Measurements from ENCODE around the gene DNAJB11. TPM values are rescaled to one million over a fixed set of nuclear protein-coding genes. Genes with fewer than 3 reads are reported as not detected.
A peak's percentile ranks its signal among the peaks of the same experiment; 100 is the strongest.

Gene DNAJB11
- total RNA-seq, 1 experiment from 2014 or later: 71.3 TPM

DNA sequence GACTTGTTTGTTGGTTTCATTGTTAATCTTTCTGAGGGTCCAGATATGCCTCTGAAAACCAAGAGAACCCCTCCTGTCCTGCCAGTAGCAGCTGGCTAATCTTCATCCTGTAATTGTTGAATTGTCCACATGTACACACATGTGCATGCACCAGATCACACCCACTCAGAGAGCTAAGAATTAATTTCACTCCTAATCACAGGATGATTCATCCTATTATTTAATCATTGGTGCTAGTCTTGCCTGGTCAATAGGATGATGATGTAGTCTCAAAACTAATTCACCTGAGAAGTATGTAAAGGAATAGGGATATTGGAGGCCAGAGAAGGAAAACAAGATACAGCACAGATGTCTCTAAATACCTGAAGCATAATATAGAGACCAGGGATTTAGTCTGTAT lies 34.6 kb downstream of the DNAJB11 start:
- no peak overlapping the region for H3K4me3 ChIP-seq
- H3F3A ChIP-seq (ENCODE audit: insufficient read depth, low read depth): no peaks in the 10 kb centered on the region; the same call in 1 of the 2 replicates
- peaks cover 9% of the 10 kb centered on the region for H3K4me1 ChIP-seq (replicated peaks; ENCODE audit: insufficient read depth)
- no peaks in the 10 kb centered on the region for H3K9me2 ChIP-seq (ENCODE audit: insufficient read depth)
- TF ChIP-seq, protein P1, sequence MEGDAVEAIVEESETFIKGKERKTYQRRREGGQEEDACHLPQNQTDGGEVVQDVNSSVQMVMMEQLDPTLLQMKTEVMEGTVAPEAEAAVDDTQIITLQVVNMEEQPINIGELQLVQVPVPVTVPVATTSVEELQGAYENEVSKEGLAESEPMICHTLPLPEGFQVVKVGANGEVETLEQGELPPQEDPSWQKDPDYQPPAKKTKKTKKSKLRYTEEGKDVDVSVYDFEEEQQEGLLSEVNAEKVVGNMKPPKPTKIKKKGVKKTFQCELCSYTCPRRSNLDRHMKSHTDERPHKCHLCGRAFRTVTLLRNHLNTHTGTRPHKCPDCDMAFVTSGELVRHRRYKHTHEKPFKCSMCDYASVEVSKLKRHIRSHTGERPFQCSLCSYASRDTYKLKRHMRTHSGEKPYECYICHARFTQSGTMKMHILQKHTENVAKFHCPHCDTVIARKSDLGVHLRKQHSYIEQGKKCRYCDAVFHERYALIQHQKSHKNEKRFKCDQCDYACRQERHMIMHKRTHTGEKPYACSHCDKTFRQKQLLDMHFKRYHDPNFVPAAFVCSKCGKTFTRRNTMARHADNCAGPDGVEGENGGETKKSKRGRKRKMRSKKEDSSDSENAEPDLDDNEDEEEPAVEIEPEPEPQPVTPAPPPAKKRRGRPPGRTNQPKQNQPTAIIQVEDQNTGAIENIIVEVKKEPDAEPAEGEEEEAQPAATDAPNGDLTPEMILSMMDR (conservative IDR thresholded peaks at IDR 0.05): no peak
- no peak for TF ChIP-seq EZH2 (IDR thresholded peaks at IDR 0.05; ENCODE audit: low read depth)
- no TSS peak for BruUV-seq (replicated peaks)
- intact Hi-C loops (cut with micrococcal nuclease; ENCODE audit: unreplicated experiment): no loop called here
- CTCF ChIA-PET: no interaction called here
- H3K36me3 ChIP-seq (ENCODE audit: low read depth): no peaks in the 10 kb centered on the region
- no peak overlapping the region for H2AFZ ChIP-seq
- no peaks in the 10 kb centered on the region for H3K9me3 ChIP-seq (ENCODE audit: insufficient read depth, low read depth)
- no peak for DNase-seq
- H3K27ac ChIP-seq: no peak overlapping the region
- H3K27me3 ChIP-seq (ENCODE audit: insufficient read depth, low read depth): no peaks in the 10 kb centered on the region
- no peaks in the 10 kb centered on the region for H4K20me1 ChIP-seq (ENCODE audit: insufficient read depth)
- H3K4me2 ChIP-seq: no peak overlapping the region
- no peaks in the 10 kb centered on the region for H3K79me2 ChIP-seq (ENCODE audit: low read depth)
- POLR2A ChIA-PET (ENCODE audit: unreplicated experiment): interaction anchor here (0.6 kb wide), 1 partner anchor 14 kb away, joined by 4 read pairs; no protein-coding TSS in a partner anchor

DNA sequence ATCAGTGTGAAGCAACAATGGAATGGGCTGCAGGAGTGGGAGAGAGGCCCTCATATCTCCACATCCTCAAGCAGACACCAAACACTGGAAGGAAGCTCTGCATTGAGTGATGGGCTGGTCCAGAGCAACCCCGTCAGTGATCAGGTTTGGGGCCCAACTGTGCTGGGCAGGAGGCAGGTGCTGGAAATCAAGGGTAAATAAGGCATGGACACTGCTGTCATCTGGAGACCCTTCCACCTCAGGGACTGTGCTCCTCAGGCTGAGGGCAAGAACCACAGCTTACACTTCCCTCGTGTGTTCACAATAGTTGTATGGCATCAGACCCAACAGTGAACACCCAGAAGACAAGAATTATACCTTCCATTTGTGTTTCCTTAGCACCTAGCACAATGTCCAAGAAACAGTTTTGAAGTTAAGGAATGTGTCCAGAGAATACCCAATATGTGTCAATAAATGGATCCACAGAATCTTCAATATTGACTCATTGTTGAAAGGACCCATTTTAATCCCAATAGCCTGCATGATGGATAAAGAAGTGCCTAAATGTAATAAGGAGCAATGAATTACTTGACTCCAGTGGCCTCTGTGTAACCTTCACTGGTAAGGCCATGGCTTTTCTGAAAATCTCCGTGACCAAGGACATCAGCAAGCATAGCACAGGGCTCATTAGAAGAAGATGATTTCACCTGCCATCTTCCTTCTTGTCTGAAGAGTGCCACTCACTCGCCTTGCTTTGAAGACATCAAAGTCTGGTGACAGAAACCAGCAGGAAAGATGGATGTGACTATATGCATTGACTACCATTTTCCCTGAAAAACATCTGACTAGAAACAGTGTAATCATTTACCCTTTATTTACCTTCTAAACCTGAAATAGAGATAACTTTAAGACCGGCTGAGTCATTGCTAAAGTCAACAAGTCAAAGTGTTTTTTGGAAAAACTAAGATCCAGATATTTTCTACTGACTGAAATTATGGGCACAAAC lies 35.3 kb downstream of the DNAJB11 start:
- ChIA-PET CTCF (no interaction called here), POLR2A (ENCODE audit: unreplicated experiment) (interaction anchor here (0.6 kb wide), 1 partner anchor 15 kb away, joined by 4 read pairs; no protein-coding TSS in a partner anchor)
- no peak overlapping the region for H3K27ac ChIP-seq
- H3F3A ChIP-seq (ENCODE audit: insufficient read depth, low read depth): no peaks in the 10 kb centered on the region; the same call in 1 of the 2 replicates
- intact Hi-C loops (cut with micrococcal nuclease; ENCODE audit: unreplicated experiment): no loop called here
- peaks cover 9% of the 10 kb centered on the region for H3K4me1 ChIP-seq (replicated peaks; ENCODE audit: insufficient read depth)
- no peaks in the 10 kb centered on the region for H3K79me2 ChIP-seq (ENCODE audit: low read depth)
- H2AFZ ChIP-seq: no peak overlapping the region
- H3K36me3 ChIP-seq (ENCODE audit: low read depth): no peaks in the 10 kb centered on the region
- no peaks in the 10 kb centered on the region for H3K27me3 ChIP-seq (ENCODE audit: insufficient read depth, low read depth)
- no peak for DNase-seq
- H3K9me3 ChIP-seq (ENCODE audit: insufficient read depth, low read depth): no peaks in the 10 kb centered on the region
- H3K4me2 ChIP-seq: 0 out of 2 replicates have a peak overlapping the region, but pooled peaks have one; percentile 0
- no TSS peak for BruUV-seq (replicated peaks)
- no peak for TF ChIP-seq EZH2 (IDR thresholded peaks at IDR 0.05; ENCODE audit: low read depth)
- TF ChIP-seq, protein P1 (conservative IDR thresholded peaks at IDR 0.05): no peak
- H3K9me2 ChIP-seq (ENCODE audit: insufficient read depth): no peaks in the 10 kb centered on the region
- no peaks in the 10 kb centered on the region for H4K20me1 ChIP-seq (ENCODE audit: insufficient read depth)
- H3K4me3 ChIP-seq: no peak overlapping the region

DNA sequence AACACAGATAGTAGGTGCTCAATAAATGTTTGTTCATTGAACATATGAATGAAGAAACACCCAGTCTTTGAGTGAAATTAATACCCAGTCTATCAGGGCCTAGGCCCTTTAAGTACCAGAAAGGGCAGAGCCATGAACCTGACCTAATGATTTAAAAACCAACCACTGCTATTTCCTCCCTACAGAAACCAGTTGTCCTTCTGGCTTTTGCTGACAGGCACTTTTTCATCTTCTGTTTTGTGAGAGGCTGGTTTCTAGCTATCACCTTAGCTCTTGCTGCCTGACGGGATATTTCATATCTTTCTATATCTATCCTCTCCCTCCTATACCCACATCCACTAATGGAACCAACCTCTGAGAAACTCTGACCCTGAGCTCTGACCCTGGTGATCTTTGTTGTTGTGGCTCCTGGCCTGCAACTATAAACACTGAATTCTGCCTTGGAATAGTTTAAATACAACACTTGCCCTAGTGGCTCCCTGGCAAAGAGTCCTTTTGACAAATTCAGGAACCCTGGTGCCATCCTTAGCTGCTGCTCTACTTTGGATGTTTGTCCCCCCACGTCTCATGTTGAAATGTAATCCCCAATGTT lies 38.2 kb downstream of the DNAJB11 start:
- Histone ChIP-seq H3K79me2 (ENCODE audit: low read depth) (no peaks in the 10 kb centered on the region), H3K27ac (no peak overlapping the region), H3K4me1 (replicated peaks; ENCODE audit: insufficient read depth) (peaks cover 9% of the 10 kb centered on the region), H3K27me3 (ENCODE audit: insufficient read depth, low read depth) (no peaks in the 10 kb centered on the region), H3K4me3 (no peak overlapping the region), H3K36me3 (ENCODE audit: low read depth) (no peaks in the 10 kb centered on the region), H2AFZ (no peak overlapping the region), H3K4me2 (no peak overlapping the region), H3K9me2 (ENCODE audit: insufficient read depth) (no peaks in the 10 kb centered on the region), H3F3A (ENCODE audit: insufficient read depth, low read depth) (no peaks in the 10 kb centered on the region), H4K20me1 (ENCODE audit: insufficient read depth) (no peaks in the 10 kb centered on the region), H3K9me3 (ENCODE audit: insufficient read depth, low read depth) (no peaks in the 10 kb centered on the region)
- intact Hi-C loops (cut with micrococcal nuclease; ENCODE audit: unreplicated experiment): no loop called here
- POLR2A ChIA-PET (ENCODE audit: unreplicated experiment): no interaction called here
- BruUV-seq (replicated peaks): no TSS peak
- no peak for DNase-seq
- TF ChIP-seq EZH2 (IDR thresholded peaks at IDR 0.05; ENCODE audit: low read depth): no peak
- TF ChIP-seq, protein P1 (conservative IDR thresholded peaks at IDR 0.05): no peak
- CTCF ChIA-PET: interaction anchor here (1.3 to 1.7 kb wide), 3 partner anchors 12 to 68 kb away, joined by 3 to 7 read pairs (median 3); no protein-coding TSS in a partner anchor
